Activated B cell treated with CpG ODN at 0.5 μM for 24 hours (primary cell): Measurements from ENCODE around the gene IZUMO4. TPM values are rescaled to one million over a fixed set of nuclear protein-coding genes. Genes with fewer than 3 reads are reported as not detected.
A peak's percentile ranks its signal among the peaks of the same experiment; 100 is the strongest.

Experiments used
- ATAC-seq: fragments of 200-7000 bp; cut with Tn5 transposase; one replicate; pipeline ENCODE4 v1.10.0; 2021; ENCODE audit warnings: low read depth, mild to moderate bottlenecking, moderate library complexity
- CTCF ChIA-PET: fragments of 350-600 bp; sonication (Branson Sonifier 250); formaldehyde crosslinking; loops from one replicate; lab custom pipeline; 2021; ENCODE audit warnings: antibody characterized with exemption; lab: Charles Lee
- POLR2A ChIA-PET: fragments of 350-600 bp; sonication (Branson Sonifier 250); formaldehyde crosslinking; loops from one replicate; lab custom pipeline; 2021; ENCODE audit warnings: antibody characterized with exemption; lab: Charles Lee
- DNase-seq: peaks from one replicate; pipeline ENCODE4 v3.0.0; 2022
- H3K27ac Mint-ChIP-seq: one replicate; pipeline ENCODE4 v1.8.0; 2020; ENCODE audit warnings: mixed read lengths
- H3K27me3 Mint-ChIP-seq: one replicate; pipeline ENCODE4 v1.8.0; 2021; ENCODE audit warnings: mixed read lengths
- H3K36me3 Mint-ChIP-seq: one replicate; pipeline ENCODE4 v1.8.0; 2021; ENCODE audit warnings: low read depth, mixed read lengths
- H3K4me1 Mint-ChIP-seq: one replicate; pipeline ENCODE4 v1.8.0; 2021; ENCODE audit warnings: mixed read lengths
- H3K4me3 Mint-ChIP-seq: one replicate; pipeline ENCODE4 v1.8.0; 2020; ENCODE audit warnings: mild to moderate bottlenecking, mixed read lengths
- H3K9me3 Mint-ChIP-seq: one replicate; pipeline ENCODE4 v1.8.0; 2020; ENCODE audit warnings: mixed read lengths
- CTCF ChIP-seq: fragments of 200-600 bp; IDR thresholded peaks from one replicate; pipeline ENCODE4 v1.8.0; 2022; ENCODE audit warnings: antibody characterized with exemption, mild to moderate bottlenecking
- intact Hi-C: fragments of 100-400 bp; cut with micrococcal nuclease; formaldehyde crosslinking; loops from one replicate; pipeline ENCODE4 v1.15.1; 2024
- total RNA-seq: library from RNA; stranded (reverse); gene quantifications from 2 replicates; pipeline ENCODE4 v1.2.3, GENCODE V29; 2022

Gene IZUMO4
- total RNA-seq = 73.0 and 78.6 TPM in 2 replicates

GRCh38 chr19:2096480-2097202 is at the start of gene IZUMO4:
IZUMO4 (plus strand) TSS chr19:2096915; CDS start chr19:2096946, 31 bp downstream.
- peak within 1 kb of the TSS; percentile 93 for H3K4me3 Mint-ChIP-seq
- CTCF ChIA-PET = interaction anchor here (0.6 to 2.8 kb wide), 7 partner anchors 9 to 167 kb away, joined by 3 to 12 read pairs (median 3); partner anchors contain the start of gene AP3D1
- intact Hi-C loops = loop anchor here (1.0 to 10.0 kb wide), 13 partner anchors 9 to 331 kb away; partner anchors contain the start of genes ADAT3, AP3D1, MKNK2 and SCAMP4
- H3K27ac Mint-ChIP-seq = peak within 1 kb of the TSS; percentile 95
- TF ChIP-seq CTCF = no peak
- DNase-seq (peak; percentile 99), ATAC-seq (peak; percentile 76)
- H3K9me3 Mint-ChIP-seq = no peaks in the 10 kb centered on the region
- H3K36me3 Mint-ChIP-seq = peaks cover 53% of the 10 kb centered on the region
- H3K27me3 Mint-ChIP-seq = no peaks in the 10 kb centered on the region
- POLR2A ChIA-PET = interaction anchor here (0.5 to 36.0 kb wide), 11 partner anchors 14 to 602 kb away, joined by 3 to 2723 read pairs (median 4); partner anchors contain the start of gene MKNK2
- H3K4me1 Mint-ChIP-seq = peaks cover 38% of the 10 kb centered on the region

GRCh38 chr19:2047076-2047448 is 49.7 kb upstream of the IZUMO4 start:
- no peak for TF ChIP-seq CTCF
- Mint-ChIP-seq H3K9me3 (no peaks in the 10 kb centered on the region), H3K4me3 (peak overlapping the region; percentile 93), H3K4me1 (peaks cover 78% of the 10 kb centered on the region), H3K36me3 (peaks cover 68% of the 10 kb centered on the region), H3K27me3 (no peaks in the 10 kb centered on the region), H3K27ac (no peak overlapping the region)
- DNase-seq = no peak
- ChIA-PET CTCF (no interaction called here), POLR2A (interaction anchor here (0.8 to 59.1 kb wide), 4 partner anchors 6 to 121 kb away, joined by 5 to 2723 read pairs (median 490); partner anchors contain the start of genes IZUMO4, MKNK2 and MOB3A)
- no peak for ATAC-seq
- intact Hi-C loops = no loop called here

- H3K4me1 Mint-ChIP-seq = peaks cover 78% of the 10 kb centered on the region
- no peaks in the 10 kb centered on the region for H3K9me3 Mint-ChIP-seq
- POLR2A ChIA-PET = interaction anchor here (0.8 to 59.1 kb wide), 6 partner anchors 6 to 217 kb away, joined by 5 to 2723 read pairs (median 248); partner anchors contain the start of genes AP3D1, IZUMO4, MKNK2 and MOB3A
- H3K4me3 Mint-ChIP-seq = peak overlapping the region; percentile 93
- H3K27ac Mint-ChIP-seq = peak overlapping the region; percentile 53
- intact Hi-C loops = no loop called here
- CTCF ChIA-PET = no interaction called here
- H3K27me3 Mint-ChIP-seq = no peaks in the 10 kb centered on the region
- no peak for TF ChIP-seq CTCF
- ATAC-seq (no peak), DNase-seq (no peak)
- peaks cover 65% of the 10 kb centered on the region for H3K36me3 Mint-ChIP-seq
These were observed 49.1 kb upstream of the IZUMO4 start for GRCh38 chr19:2047449-2048103.

GRCh38 chr19:2048104-2048958 is 48.4 kb upstream of the IZUMO4 start:
- TF ChIP-seq CTCF = no peak
- H3K9me3 Mint-ChIP-seq = no peaks in the 10 kb centered on the region
- ATAC-seq (no peak), DNase-seq (no peak)
- H3K27me3 Mint-ChIP-seq = no peaks in the 10 kb centered on the region
- H3K4me3 Mint-ChIP-seq = peak overlapping the region; percentile 93
- peaks cover 59% of the 10 kb centered on the region for H3K36me3 Mint-ChIP-seq
- ChIA-PET POLR2A (interaction anchor here (0.5 to 59.1 kb wide), 13 partner anchors 5 to 507 kb away, joined by 3 to 2723 read pairs (median 5); partner anchors contain the start of genes AP3D1, IZUMO4, MKNK2 and MOB3A), CTCF (interaction anchor here (1.2 to 1.8 kb wide), 3 partner anchors 21 to 40 kb away, joined by 4 to 6 read pairs (median 4); no protein-coding TSS in a partner anchor)
- H3K4me1 Mint-ChIP-seq = peaks cover 78% of the 10 kb centered on the region
- H3K27ac Mint-ChIP-seq = peak overlapping the region; percentile 53
- intact Hi-C loops = no loop called here
